Upper lobe of right lung (tissue), 1 donor: ENCODE data around the gene CLDN18. TPM values are rescaled to one million over a fixed set of nuclear protein-coding genes. Genes with fewer than 3 reads are reported as not detected.

Source experiments
- ATAC-seq: fragments of 200-7000 bp; cut with Tn5 transposase; one replicate; pipeline ENCODE4 v1.9.1; 2020; ENCODE audit warnings: mild to moderate bottlenecking, moderate library complexity
- DNase-seq: peaks from one replicate; pipeline ENCODE4 v3.0.0-alpha.2; 2020
- H3K27ac ChIP-seq: fragments of 200-600 bp; one replicate; pipeline ENCODE4 v1.8.0; 2022
- H3K27me3 ChIP-seq: fragments of 200-600 bp; one replicate; pipeline ENCODE4 v1.8.0; 2022; ENCODE audit warnings: mild to moderate bottlenecking
- H3K36me3 ChIP-seq: fragments of 200-600 bp; one replicate; pipeline ENCODE4 v1.8.0; 2022
- H3K4me1 ChIP-seq: fragments of 200-600 bp; one replicate; pipeline ENCODE4 v1.8.0; 2022
- H3K4me3 ChIP-seq: fragments of 200-600 bp; one replicate; pipeline ENCODE4 v1.8.0; 2022; ENCODE audit warnings: mild to moderate bottlenecking
- H3K9me3 ChIP-seq: fragments of 200-600 bp; one replicate; pipeline ENCODE4 v1.8.0; 2022
- CTCF ChIP-seq: fragments of 200-600 bp; IDR thresholded peaks from one replicate; pipeline ENCODE4 v1.8.0; 2022; ENCODE audit warnings: antibody characterized with exemption
- intact Hi-C: fragments of 100-400 bp; cut with DNase I; formaldehyde crosslinking; loops from one replicate; pipeline ENCODE4 v1.11.0; 2022
- total RNA-seq: library from RNA; stranded (reverse); fragmentation: NEBNext Ultra II Directional; extraction: Animal tissue kit (Norgen Biotek cat#: 25700); gene quantifications from one replicate; pipeline ENCODE4 v1.2.1, GENCODE V29; 2021
- donor health status: DM: no; HTN: yes; CAD: no; lungs with severe emphysema.

The CLDN18 gene
- total RNA-seq, 1 donor from 2014 or later = 197 TPM

GRCh38 chr3:138011722-138012121 is 1.8 kb downstream of the CLDN18 start:
- DNase-seq (no peak), ATAC-seq (peak; percentile 42)
- Histone ChIP-seq H3K4me1 (no peaks in the 10 kb centered on the region), H3K27me3 (no peaks in the 10 kb centered on the region), H3K9me3 (no peaks in the 10 kb centered on the region), H3K4me3 (peak overlapping the region; percentile 29), H3K36me3 (no peaks in the 10 kb centered on the region), H3K27ac (peak overlapping the region; percentile 67)
- TF ChIP-seq CTCF = no peak
- intact Hi-C loops = no loop called here

- Histone ChIP-seq H3K36me3 (no peaks in the 10 kb centered on the region), H3K4me1 (no peaks in the 10 kb centered on the region), H3K4me3 (peak overlapping the region; percentile 29), H3K9me3 (no peaks in the 10 kb centered on the region), H3K27me3 (no peaks in the 10 kb centered on the region), H3K27ac (peak overlapping the region; percentile 47)
- ATAC-seq (peak; percentile 26), DNase-seq (no peak)
- intact Hi-C loops = no loop called here
- TF ChIP-seq CTCF = no peak
Observed at GRCh38 chr3:138012526-138012925, 2.6 kb downstream of the CLDN18 start.

GRCh38 chr3:138016065-138016464 is 6.1 kb downstream of the CLDN18 start:
- DNase-seq (no peak), ATAC-seq (no peak)
- H3K36me3 ChIP-seq = no peaks in the 10 kb centered on the region
- TF ChIP-seq CTCF = no peak
- no peak overlapping the region for H3K27ac ChIP-seq
- no peaks in the 10 kb centered on the region for H3K9me3 ChIP-seq
- H3K27me3 ChIP-seq = no peaks in the 10 kb centered on the region
- peaks cover 6% of the 10 kb centered on the region for H3K4me1 ChIP-seq
- H3K4me3 ChIP-seq = no peak overlapping the region
- intact Hi-C loops = no loop called here

- ATAC-seq = peak; percentile 92
- DNase-seq = peak; percentile 70
- peak overlapping the region; percentile 70 for H3K27ac ChIP-seq
- no peak overlapping the region for H3K4me3 ChIP-seq
- H3K4me1 ChIP-seq = peaks cover 6% of the 10 kb centered on the region
- intact Hi-C loops = no loop called here
- peaks cover 6% of the 10 kb centered on the region for H3K36me3 ChIP-seq
- no peaks in the 10 kb centered on the region for H3K27me3 ChIP-seq
- H3K9me3 ChIP-seq = no peaks in the 10 kb centered on the region
- TF ChIP-seq CTCF = no peak
Observed at GRCh38 chr3:138019281-138020069, 9.5 kb downstream of the CLDN18 start.

- no peak overlapping the region for H3K27ac ChIP-seq
- no peak for ATAC-seq
- H3K4me1 ChIP-seq = peaks cover 6% of the 10 kb centered on the region
- H3K27me3 ChIP-seq = no peaks in the 10 kb centered on the region
- no peak for TF ChIP-seq CTCF
- H3K4me3 ChIP-seq = no peak overlapping the region
- H3K9me3 ChIP-seq = no peaks in the 10 kb centered on the region
- no peak for DNase-seq
- peaks cover 13% of the 10 kb centered on the region for H3K36me3 ChIP-seq
- intact Hi-C loops = no loop called here
Observed at GRCh38 chr3:138023754-138024153, 13.8 kb downstream of the CLDN18 start.
